DOHH2 (cell line): ENCODE measurements around the gene GALNTL6.

Experiments
- H3F3A ChIP-seq: fragments of 200-600 bp; sonication (generic), shearing (Covaris generic); 2 replicates; pipeline ENCODE4 v1.6.0; 2016; ENCODE audit warnings: antibody characterized with exemption, mild to moderate bottlenecking; ENCODE audit not compliant: control insufficient read depth, insufficient read depth
- H3K27ac ChIP-seq: fragments of 200-600 bp; sonication (generic); 2 replicates; pipeline ENCODE4 v1.5.1; 2014; ENCODE audit warnings: low read depth, mild to moderate bottlenecking, low read length, moderate library complexity
- H3K27me3 ChIP-seq: fragments of 200-600 bp; sonication (generic); 2 replicates; pipeline ENCODE4 v1.6.1; 2014; ENCODE audit warnings: mild to moderate bottlenecking, low read length, mixed read lengths; ENCODE audit not compliant: control insufficient read depth
- H3K36me3 ChIP-seq: fragments of 200-600 bp; sonication (generic); 2 replicates; pipeline ENCODE4 v1.6.1; 2014; ENCODE audit warnings: mild to moderate bottlenecking, low read length, moderate library complexity, mixed read lengths; ENCODE audit not compliant: control insufficient read depth
- H3K4me1 ChIP-seq: fragments of 200-600 bp; sonication (generic); 2 replicates; pipeline ENCODE4 v1.6.1; 2014; ENCODE audit warnings: mild to moderate bottlenecking, low read length, mixed read lengths; ENCODE audit not compliant: control insufficient read depth
- H3K4me2 ChIP-seq: fragments of 200-600 bp; sonication (generic); 2 replicates; pipeline ENCODE4 v1.6.0; 2014; ENCODE audit warnings: mild to moderate bottlenecking, low read length, moderate library complexity
- H3K4me3 ChIP-seq: fragments of 200-600 bp; sonication (generic); 2 replicates; pipeline ENCODE4 v1.5.1; 2014; ENCODE audit warnings: mild to moderate bottlenecking, low read length, mixed read lengths
- H3K79me2 ChIP-seq: fragments of 200-600 bp; sonication (generic); 2 replicates; pipeline ENCODE4 v1.6.1; 2014; ENCODE audit warnings: mild to moderate bottlenecking, low read length, mixed read lengths; ENCODE audit not compliant: control insufficient read depth
- H3K9me2 ChIP-seq: fragments of 200-600 bp; sonication (generic); replicated peaks from 2 replicates; pipeline ENCODE4 v1.6.1; 2014; ENCODE audit warnings: mild to moderate bottlenecking, low read length, mixed read lengths; ENCODE audit not compliant: control insufficient read depth
- H3K9me3 ChIP-seq: fragments of 200-600 bp; sonication (generic); 2 replicates; pipeline ENCODE4 v1.6.1; 2014; ENCODE audit warnings: antibody characterized with exemption, low read length, mixed read lengths; ENCODE audit not compliant: control insufficient read depth, insufficient read depth
- H4K20me1 ChIP-seq: fragments of 200-600 bp; sonication (generic); 2 replicates; pipeline ENCODE4 v1.6.0; 2014; ENCODE audit warnings: low read depth, mild to moderate bottlenecking, antibody characterized with exemption, low read length, moderate library complexity; ENCODE audit not compliant: control insufficient read depth, insufficient read depth
- EZH2phosphoT487 ChIP-seq: fragments of 200-600 bp; sonication (generic); IDR thresholded peaks from 2 replicates; pipeline ENCODE4 v1.6.1; 2017; ENCODE audit warnings: borderline replicate concordance, mild to moderate bottlenecking, antibody characterized with exemption, low read length, moderate library complexity, mixed read lengths
- TF ChIP-seq, protein P1 (sequence below): fragments of 200-600 bp; sonication (generic); IDR thresholded peaks from one replicate; pipeline ENCODE4 v1.5.1; 2014; ENCODE audit warnings: antibody characterized with exemption, mild to moderate bottlenecking, low read depth, low read length; ENCODE audit not compliant: poor library complexity, severe bottlenecking

Gene GALNTL6

DNA sequence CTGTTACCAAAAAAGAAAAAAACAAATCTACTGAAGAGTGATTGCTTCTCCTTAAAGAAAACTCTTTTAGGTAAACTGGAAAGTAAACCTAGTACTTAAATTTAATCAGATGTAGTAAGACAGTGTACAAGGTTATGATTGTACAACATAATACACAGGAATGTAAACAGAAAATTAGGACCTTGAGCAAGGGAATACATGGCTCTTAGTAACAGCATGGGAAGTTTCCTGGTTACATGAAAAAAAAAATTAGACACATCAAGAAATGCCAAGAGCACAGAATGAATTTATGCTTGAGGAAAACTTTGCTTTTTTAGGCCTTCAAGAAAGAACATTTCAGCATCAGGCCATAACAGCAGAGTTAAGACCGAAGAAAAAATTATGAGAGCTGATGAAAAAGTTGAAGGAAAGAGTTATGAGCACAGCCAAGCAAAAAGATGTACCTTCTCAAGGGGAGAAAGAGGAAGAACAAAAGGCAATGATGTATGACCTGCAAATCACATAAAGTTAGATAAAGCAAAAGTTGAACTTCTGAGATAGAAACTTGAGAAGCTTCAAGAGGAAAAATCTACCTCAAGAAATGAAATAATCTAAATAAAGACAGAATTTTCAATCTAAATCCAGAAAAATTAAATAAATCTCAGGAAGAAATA, 311.6 kb downstream of the GALNTL6 start:
- no peaks in the 10 kb centered on the region for H3K9me2 ChIP-seq
- H3K79me2 ChIP-seq: no peaks in the 10 kb centered on the region
- H4K20me1 ChIP-seq: no peaks in the 10 kb centered on the region
- peak overlapping the region; percentile 36 for H3K4me2 ChIP-seq
- TF ChIP-seq, protein P1, sequence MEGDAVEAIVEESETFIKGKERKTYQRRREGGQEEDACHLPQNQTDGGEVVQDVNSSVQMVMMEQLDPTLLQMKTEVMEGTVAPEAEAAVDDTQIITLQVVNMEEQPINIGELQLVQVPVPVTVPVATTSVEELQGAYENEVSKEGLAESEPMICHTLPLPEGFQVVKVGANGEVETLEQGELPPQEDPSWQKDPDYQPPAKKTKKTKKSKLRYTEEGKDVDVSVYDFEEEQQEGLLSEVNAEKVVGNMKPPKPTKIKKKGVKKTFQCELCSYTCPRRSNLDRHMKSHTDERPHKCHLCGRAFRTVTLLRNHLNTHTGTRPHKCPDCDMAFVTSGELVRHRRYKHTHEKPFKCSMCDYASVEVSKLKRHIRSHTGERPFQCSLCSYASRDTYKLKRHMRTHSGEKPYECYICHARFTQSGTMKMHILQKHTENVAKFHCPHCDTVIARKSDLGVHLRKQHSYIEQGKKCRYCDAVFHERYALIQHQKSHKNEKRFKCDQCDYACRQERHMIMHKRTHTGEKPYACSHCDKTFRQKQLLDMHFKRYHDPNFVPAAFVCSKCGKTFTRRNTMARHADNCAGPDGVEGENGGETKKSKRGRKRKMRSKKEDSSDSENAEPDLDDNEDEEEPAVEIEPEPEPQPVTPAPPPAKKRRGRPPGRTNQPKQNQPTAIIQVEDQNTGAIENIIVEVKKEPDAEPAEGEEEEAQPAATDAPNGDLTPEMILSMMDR: no peak
- TF ChIP-seq EZH2phosphoT487: no peak
- no peaks in the 10 kb centered on the region for H3F3A ChIP-seq
- peak overlapping the region; percentile 50 for H3K27ac ChIP-seq
- 0 out of 2 replicates have a peak overlapping the region, but pooled peaks have one; percentile 17 for H3K4me3 ChIP-seq
- no peaks in the 10 kb centered on the region for H3K36me3 ChIP-seq
- no peaks in the 10 kb centered on the region for H3K27me3 ChIP-seq
- no peaks in the 10 kb centered on the region for H3K9me3 ChIP-seq
- peaks cover 12% of the 10 kb centered on the region for H3K4me1 ChIP-seq

DNA sequence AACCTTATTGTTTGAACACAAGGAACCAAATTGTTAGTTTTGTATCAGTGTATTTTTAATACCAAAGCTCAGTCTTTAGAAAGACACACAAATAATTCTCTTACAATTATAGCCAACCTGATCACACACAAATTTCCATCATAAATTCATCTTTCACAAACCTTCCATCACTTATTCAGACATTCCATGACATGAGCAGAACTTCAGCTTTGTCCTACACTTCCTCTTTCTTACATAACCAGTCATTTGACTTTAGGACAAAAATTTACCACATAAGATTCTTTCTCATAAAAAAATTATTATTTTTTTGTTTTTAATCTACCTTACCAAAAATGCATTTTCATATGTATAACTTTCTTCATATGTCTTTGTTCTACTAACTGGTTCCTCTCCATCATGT, 312.2 kb downstream of the GALNTL6 start:
- H3K4me2 ChIP-seq: peak overlapping the region; percentile 36
- H3K9me2 ChIP-seq: no peaks in the 10 kb centered on the region
- no peaks in the 10 kb centered on the region for H3K27me3 ChIP-seq
- H3K79me2 ChIP-seq: no peaks in the 10 kb centered on the region
- 0 out of 2 replicates have a peak overlapping the region, but pooled peaks have one; percentile 17 for H3K4me3 ChIP-seq
- H3K4me1 ChIP-seq: peaks cover 12% of the 10 kb centered on the region
- TF ChIP-seq, protein P1: no peak
- TF ChIP-seq EZH2phosphoT487: no peak
- no peaks in the 10 kb centered on the region for H3K36me3 ChIP-seq
- no peaks in the 10 kb centered on the region for H4K20me1 ChIP-seq
- H3K27ac ChIP-seq: peak overlapping the region; percentile 50
- no peaks in the 10 kb centered on the region for H3K9me3 ChIP-seq
- no peaks in the 10 kb centered on the region for H3F3A ChIP-seq

DNA sequence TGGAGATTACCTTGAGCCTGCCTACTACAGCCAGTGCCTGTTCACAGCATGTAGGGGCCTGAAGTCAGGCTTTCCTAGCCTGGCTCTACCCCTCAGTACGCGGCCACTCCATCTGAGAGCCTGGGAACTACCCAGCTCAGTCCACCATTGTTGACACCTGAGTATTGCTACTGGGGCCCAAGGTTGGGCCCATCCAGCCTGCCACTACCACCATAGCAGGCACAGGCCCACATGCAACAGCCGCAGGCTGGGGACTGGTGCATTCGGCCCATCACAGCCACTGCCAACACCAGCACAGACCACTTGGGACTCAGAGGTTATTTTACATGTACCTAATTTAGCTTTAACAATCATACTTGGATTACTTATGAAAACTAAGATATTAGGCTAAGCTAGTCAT, 314.0 kb downstream of the GALNTL6 start:
- no peaks in the 10 kb centered on the region for H3K27me3 ChIP-seq
- H3K27ac ChIP-seq: no peak overlapping the region
- TF ChIP-seq EZH2phosphoT487: no peak
- TF ChIP-seq, protein P1: no peak
- H3F3A ChIP-seq: no peaks in the 10 kb centered on the region
- no peaks in the 10 kb centered on the region for H3K36me3 ChIP-seq
- no peak overlapping the region for H3K4me2 ChIP-seq
- H3K79me2 ChIP-seq: no peaks in the 10 kb centered on the region
- no peak overlapping the region for H3K4me3 ChIP-seq
- H3K4me1 ChIP-seq: peaks cover 12% of the 10 kb centered on the region
- no peaks in the 10 kb centered on the region for H3K9me2 ChIP-seq
- no peaks in the 10 kb centered on the region for H3K9me3 ChIP-seq
- no peaks in the 10 kb centered on the region for H4K20me1 ChIP-seq
